Kidney epithelial cell (primary cell): ENCODE measurements around the gene SLC45A2. TPM values are rescaled to one million over a fixed set of nuclear protein-coding genes. Genes with fewer than 3 reads are reported as not detected.
"Not testable (repeated sequence)": the region's sequence is repeated elsewhere in the genome, so short reads cannot be mapped to it uniquely, and the experiment has no call there.

Experiments used
- DNase-seq: peaks from one replicate; pipeline ENCODE4 v3.0.0-alpha.2; 2010; ENCODE audit warnings: low read depth
- H3K27me3 ChIP-seq: 2 replicates; pipeline ENCODE4 v1.6.0; 2011; ENCODE audit warnings: low read length; ENCODE audit not compliant: control insufficient read depth, insufficient read depth
- H3K36me3 ChIP-seq: 2 replicates; pipeline ENCODE4 v1.5.1; 2011; ENCODE audit warnings: low read length; ENCODE audit not compliant: control insufficient read depth, insufficient read depth
- H3K4me3 ChIP-seq: 2 replicates; pipeline ENCODE4 v1.5.1; 2011; ENCODE audit warnings: low read depth, mild to moderate bottlenecking, control low read depth, low read length
- total RNA-seq: library from RNA; depleted of rRNA; stranded (reverse); fragments of >200 nt; gene quantifications from 2 replicates; pipeline ENCODE4 v1.2.3, GENCODE V29; 2015
- TF ChIP-seq, protein P1 (sequence below): IDR thresholded peaks from 2 replicates; pipeline ENCODE4 v1.5.1; 2011; ENCODE audit warnings: mild to moderate bottlenecking, moderate library complexity, low read length, control low read depth, inconsistent platforms; ENCODE audit not compliant: insufficient read depth, poor library complexity, severe bottlenecking

SLC45A2 gene
- total RNA-seq, 1 donor from 2014 or later, result not detected

DNA sequence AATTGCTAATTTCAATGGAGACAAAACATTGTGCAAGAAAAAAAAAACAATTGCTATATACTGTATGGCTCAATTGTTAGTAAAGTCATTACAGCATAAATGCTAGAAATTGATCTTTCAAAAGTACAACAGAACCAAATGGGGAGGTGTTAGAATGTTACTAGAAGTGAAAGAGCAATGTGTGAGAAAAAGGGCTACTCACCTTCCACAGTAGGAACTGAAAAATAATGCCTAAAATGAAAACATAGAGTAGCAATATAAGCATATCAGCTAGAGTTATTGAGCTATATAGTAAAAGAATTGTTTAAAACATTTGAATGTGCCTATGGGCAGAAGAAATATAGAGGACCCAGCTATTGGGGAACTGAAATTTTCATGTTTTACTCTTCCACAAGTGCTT is 59.2 kb downstream of the SLC45A2 start:
- H3K36me3 ChIP-seq, result no peaks in the 10 kb centered on the region
- H3K4me3 ChIP-seq, result no peak overlapping the region
- TF ChIP-seq, protein P1, sequence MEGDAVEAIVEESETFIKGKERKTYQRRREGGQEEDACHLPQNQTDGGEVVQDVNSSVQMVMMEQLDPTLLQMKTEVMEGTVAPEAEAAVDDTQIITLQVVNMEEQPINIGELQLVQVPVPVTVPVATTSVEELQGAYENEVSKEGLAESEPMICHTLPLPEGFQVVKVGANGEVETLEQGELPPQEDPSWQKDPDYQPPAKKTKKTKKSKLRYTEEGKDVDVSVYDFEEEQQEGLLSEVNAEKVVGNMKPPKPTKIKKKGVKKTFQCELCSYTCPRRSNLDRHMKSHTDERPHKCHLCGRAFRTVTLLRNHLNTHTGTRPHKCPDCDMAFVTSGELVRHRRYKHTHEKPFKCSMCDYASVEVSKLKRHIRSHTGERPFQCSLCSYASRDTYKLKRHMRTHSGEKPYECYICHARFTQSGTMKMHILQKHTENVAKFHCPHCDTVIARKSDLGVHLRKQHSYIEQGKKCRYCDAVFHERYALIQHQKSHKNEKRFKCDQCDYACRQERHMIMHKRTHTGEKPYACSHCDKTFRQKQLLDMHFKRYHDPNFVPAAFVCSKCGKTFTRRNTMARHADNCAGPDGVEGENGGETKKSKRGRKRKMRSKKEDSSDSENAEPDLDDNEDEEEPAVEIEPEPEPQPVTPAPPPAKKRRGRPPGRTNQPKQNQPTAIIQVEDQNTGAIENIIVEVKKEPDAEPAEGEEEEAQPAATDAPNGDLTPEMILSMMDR, result no peak
- DNase-seq, result no peak
- no peaks in the 10 kb centered on the region for H3K27me3 ChIP-seq

DNA sequence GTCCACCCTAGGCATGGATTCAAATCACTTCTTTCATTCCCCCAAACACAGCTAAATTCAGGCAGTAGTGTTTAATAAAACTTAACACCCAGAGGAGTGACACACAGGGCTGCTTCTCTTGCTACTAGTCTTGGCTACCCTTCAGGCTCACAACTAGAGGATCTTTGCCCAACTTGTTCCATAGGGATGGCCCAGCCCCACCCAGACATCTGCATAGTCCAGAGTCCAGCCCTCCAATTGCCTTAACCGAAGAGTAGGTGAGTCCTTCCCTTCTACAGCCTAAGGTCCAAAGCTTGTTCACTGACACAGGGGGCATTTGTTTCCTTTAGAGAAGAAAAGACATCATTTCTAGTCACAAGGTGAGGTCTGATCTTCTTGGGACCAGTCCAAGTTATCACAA is 63.5 kb downstream of the SLC45A2 start:
- Histone ChIP-seq H3K36me3 (no peaks in the 10 kb centered on the region), H3K27me3 (no peaks in the 10 kb centered on the region), H3K4me3 (no peak overlapping the region)
- no peak for DNase-seq
- TF ChIP-seq, protein P1, result no peak

DNA sequence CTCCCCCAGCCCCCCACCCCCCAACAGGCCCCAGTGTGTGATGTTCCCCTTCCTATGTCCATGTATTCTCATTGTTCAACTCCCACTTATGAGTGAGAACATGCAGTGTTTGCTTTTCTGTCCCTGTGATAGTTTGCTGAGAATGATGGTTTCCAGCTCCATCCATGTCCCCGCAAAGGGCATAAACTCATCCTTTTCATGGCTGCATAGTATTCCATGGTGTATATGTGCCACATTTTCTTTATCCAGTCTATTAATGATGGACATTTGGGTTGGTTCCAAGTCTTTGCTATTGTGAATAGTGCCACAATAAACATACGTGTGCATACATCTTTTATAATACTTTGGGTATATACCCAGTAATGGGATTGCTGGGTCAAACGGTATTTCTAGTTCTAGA is 69.6 kb downstream of the SLC45A2 start:
- H3K27me3 ChIP-seq, result not testable (repeated sequence)

DNA sequence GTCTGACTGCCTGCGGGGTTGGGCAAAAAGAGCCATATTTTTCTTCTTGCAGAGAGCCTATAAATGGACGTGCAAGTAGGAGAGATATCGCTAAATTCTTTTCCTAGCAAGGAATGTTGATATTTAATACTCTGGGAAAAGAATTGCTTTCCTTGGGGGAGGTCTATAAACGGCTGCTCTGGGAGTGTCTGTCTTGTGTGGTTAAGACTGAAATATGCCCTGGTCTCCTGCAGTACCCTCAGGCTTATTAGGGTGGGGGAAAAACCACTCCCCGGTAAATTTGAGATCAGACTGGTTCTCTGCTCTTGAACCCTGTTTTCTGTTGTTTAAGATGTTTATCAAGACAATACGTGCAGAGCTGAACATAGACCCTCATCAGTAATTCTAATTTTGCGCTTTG is 78.2 kb downstream of the SLC45A2 start:
- H3K36me3 ChIP-seq, H3K4me3 ChIP-seq, H3K27me3 ChIP-seq, DNase-seq: not testable (repeated sequence)

More for the DNA sequence above, 69.6 kb downstream of the SLC45A2 start:
- not testable (repeated sequence) for DNase-seq, H3K4me3 ChIP-seq, H3K36me3 ChIP-seq

DNA sequence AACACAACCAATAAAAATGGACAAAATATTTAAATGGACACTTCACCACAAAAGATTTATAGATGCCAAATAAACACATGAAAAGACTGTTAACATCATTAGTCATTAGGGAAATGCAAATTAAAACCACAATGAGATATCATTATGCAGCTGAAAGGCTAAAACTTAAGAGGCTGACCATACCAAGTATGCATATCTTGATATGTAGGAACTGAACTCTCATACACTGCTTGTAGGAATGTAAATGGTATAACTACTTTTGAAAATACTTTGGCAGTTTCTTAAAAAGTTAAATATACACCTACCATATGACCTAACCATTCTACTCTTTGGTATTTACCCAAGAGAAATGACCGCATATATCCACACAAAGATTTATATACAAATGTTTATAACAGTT is 79.1 kb downstream of the SLC45A2 start:
- TF ChIP-seq, protein P1, result no peak
- no peak overlapping the region for H3K4me3 ChIP-seq
- no peaks in the 10 kb centered on the region for H3K27me3 ChIP-seq
- no peak for DNase-seq
- H3K36me3 ChIP-seq, result no peaks in the 10 kb centered on the region

DNA sequence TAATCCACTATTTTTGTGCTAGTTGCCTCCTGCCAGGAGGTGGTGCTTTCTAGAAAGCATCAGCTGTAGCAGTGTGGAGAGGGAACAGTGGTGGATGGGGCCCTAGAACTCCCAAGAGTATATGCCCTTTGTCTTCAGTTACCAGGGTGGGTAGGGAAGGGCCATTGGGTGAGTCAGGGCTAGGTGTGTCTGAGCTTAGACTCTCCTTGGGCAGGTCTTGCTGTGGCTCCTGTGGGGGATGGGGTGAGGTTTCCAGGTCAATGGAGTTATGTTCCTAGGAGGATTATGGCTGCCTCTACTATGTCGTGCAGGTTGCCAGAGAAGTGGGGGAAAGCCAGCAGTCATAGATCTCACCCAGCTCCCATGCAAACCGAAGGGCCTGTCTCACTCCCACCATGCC is 81.4 kb downstream of the SLC45A2 start:
- Histone ChIP-seq H3K27me3 (no peaks in the 10 kb centered on the region), H3K36me3 (no peaks in the 10 kb centered on the region), H3K4me3 (no peak overlapping the region)
- no peak for DNase-seq
- TF ChIP-seq, protein P1, result no peak

DNA sequence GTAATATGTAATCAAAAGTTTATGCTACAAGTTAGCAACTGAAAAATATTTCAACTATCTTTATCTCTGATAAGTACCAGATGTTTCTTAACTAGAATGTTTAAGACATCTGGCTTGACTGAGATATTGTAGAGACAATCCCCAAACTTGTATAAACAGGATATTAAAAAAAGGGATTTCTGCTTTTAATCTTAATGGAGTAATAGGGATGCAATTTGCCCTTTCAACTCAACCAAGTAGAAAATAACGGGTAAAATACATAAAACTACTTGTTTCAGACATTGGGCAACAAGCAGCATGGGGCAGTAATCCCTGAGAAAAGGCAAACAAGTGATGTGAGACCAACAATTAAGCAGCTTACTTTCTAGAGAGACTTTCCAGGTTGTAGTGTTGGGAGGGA is 83.3 kb downstream of the SLC45A2 start:
- TF ChIP-seq, protein P1, result no peak
- H3K27me3 ChIP-seq, result no peaks in the 10 kb centered on the region
- no peak for DNase-seq
- H3K4me3 ChIP-seq, result no peak overlapping the region
- H3K36me3 ChIP-seq, result no peaks in the 10 kb centered on the region

Other genes starting within 250 kb of the SLC45A2 start
- 3.4 and 4.1 TPM in 2 replicates for gene ADAMTS12, start 92.7 kb downstream of the SLC45A2 start, total RNA-seq
- gene RXFP3, start 48.3 kb downstream of the SLC45A2 start, total RNA-seq, result 0.82 TPM in 1 of 2 replicates, not detected in the other
- 14.0 and 18.0 TPM in 2 replicates for gene AMACR, start 23.4 kb upstream of the SLC45A2 start, total RNA-seq
- 1.1 and 1.2 TPM in 2 replicates for gene C1QTNF3, start 58.5 kb upstream of the SLC45A2 start, total RNA-seq